Breast epithelium (tissue), 4 donors: ENCODE data around the gene GRIK3. TPM values are rescaled to one million over a fixed set of nuclear protein-coding genes. Genes with fewer than 3 reads are reported as not detected.

Source experiments
- DNase-seq, 2 donors: peaks; one replicate each; pipeline ENCODE4 v3.0.0-alpha.2; 2019; ENCODE audit warnings: low spot score in 2 of 2
- H3K27ac ChIP-seq, 2 donors: fragments of 200-600 bp; sonication (generic) in 1 of 2; one replicate each; pipeline ENCODE4 v1.5.1; 2016 to 2019; ENCODE audit warnings: mild to moderate bottlenecking in 1 of 2
- H3K27me3 ChIP-seq, 2 donors: fragments of 200-600 bp; sonication (generic) in 1 of 2; one replicate each; pipeline versions ENCODE4 v1.5.1 to v1.6.0; 2017 to 2019; ENCODE audit warnings: control low read depth in 1 of 2, mild to moderate bottlenecking in 1 of 2
- H3K36me3 ChIP-seq: fragments of 200-600 bp; one replicate; pipeline ENCODE4 v1.5.1; 2019
- H3K4me1 ChIP-seq, 2 donors: fragments of 200-600 bp; sonication (generic); one replicate each; pipeline ENCODE4 v1.5.1; 2016 to 2019; ENCODE audit warnings: control low read depth in 1 of 2
- H3K4me3 ChIP-seq, 3 donors: fragments of 200-600 bp; sonication (generic); 1 replicate in 2 of 3; 2 replicates in 1 of 3; pipeline ENCODE4 v1.5.1; 2016 to 2019; ENCODE audit warnings: mild to moderate bottlenecking in 3 of 3, moderate library complexity in 2 of 3
- H3K9me3 ChIP-seq, 2 donors: fragments of 200-600 bp; sonication (generic) in 1 of 2; one replicate each; pipeline ENCODE4 v1.5.1; 2016 to 2019; ENCODE audit warnings: control low read depth in 1 of 2
- POLR2A ChIP-seq: fragments of 450-650 bp; IDR thresholded peaks from one replicate; pipeline ENCODE4 v1.6.1; 2016; ENCODE audit warnings: antibody characterized with exemption, mild to moderate bottlenecking, moderate library complexity
- POLR2AphosphoS5 ChIP-seq, 3 donors: sonication (generic); formaldehyde crosslinking; IDR thresholded peaks; one replicate each; pipeline ENCODE4 v1.6.1; 2017; ENCODE audit warnings: antibody characterized with exemption in 3 of 3
- intact Hi-C: fragments of 100-400 bp; cut with DNase I; formaldehyde crosslinking; loops from one replicate; pipeline ENCODE4 v1.15.1; 2023; ENCODE audit warnings: low total_unique reads
- total RNA-seq, 3 donors: library from RNA; depleted of rRNA; stranded (reverse); fragments of >200 nt; gene quantifications; one replicate each; pipeline ENCODE4 v1.1.0, GENCODE V29; 2016
- TF ChIP-seq, protein P1 (sequence below), 3 donors: fragments of 450-650 bp; IDR thresholded peaks; one replicate each; pipeline ENCODE4 v1.5.1; 2016 to 2017; ENCODE audit warnings: antibody characterized with exemption in 3 of 3, mild to moderate bottlenecking in 3 of 3, moderate library complexity in 3 of 3

The GRIK3 gene
- total RNA-seq, 3 donors from 2014 or later = under 0.01 to 10.0 (median 4.6) TPM

DNA sequence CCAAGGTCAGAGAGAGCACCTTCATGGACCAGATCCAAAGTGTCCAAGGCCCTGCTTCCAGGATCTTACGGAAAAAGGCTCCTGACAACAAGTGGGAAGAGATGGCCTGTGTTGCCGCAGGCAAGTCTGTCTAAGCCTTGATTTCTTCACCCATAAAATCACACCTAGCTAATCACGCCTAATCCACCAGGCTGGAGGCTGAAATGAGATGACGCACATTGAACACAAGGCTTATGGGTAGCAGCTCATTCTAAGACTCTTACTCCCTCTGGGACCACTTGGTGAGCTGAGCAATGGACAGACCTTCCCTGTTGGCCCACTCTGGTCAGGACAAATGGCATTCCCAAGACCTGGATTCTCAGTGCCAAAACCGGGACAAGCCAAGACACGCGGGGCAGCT is 38.2 kb downstream of the GRIK3 start:
- Histone ChIP-seq H3K27me3 (no peaks in the 10 kb centered on the region), H3K4me3 (no peak overlapping the region), H3K36me3 (no peaks in the 10 kb centered on the region), H3K27ac (no peak overlapping the region), H3K9me3 (no peaks in the 10 kb centered on the region), H3K4me1 (no peaks in the 10 kb centered on the region)
- intact Hi-C loops = no loop called here
- DNase-seq = no peak
- TF ChIP-seq, protein P1, sequence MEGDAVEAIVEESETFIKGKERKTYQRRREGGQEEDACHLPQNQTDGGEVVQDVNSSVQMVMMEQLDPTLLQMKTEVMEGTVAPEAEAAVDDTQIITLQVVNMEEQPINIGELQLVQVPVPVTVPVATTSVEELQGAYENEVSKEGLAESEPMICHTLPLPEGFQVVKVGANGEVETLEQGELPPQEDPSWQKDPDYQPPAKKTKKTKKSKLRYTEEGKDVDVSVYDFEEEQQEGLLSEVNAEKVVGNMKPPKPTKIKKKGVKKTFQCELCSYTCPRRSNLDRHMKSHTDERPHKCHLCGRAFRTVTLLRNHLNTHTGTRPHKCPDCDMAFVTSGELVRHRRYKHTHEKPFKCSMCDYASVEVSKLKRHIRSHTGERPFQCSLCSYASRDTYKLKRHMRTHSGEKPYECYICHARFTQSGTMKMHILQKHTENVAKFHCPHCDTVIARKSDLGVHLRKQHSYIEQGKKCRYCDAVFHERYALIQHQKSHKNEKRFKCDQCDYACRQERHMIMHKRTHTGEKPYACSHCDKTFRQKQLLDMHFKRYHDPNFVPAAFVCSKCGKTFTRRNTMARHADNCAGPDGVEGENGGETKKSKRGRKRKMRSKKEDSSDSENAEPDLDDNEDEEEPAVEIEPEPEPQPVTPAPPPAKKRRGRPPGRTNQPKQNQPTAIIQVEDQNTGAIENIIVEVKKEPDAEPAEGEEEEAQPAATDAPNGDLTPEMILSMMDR (IDR thresholded peaks at IDR 0.05) = no peak
- TF ChIP-seq POLR2AphosphoS5 (IDR thresholded peaks at IDR 0.05) (no peak), POLR2A (no peak)

DNA sequence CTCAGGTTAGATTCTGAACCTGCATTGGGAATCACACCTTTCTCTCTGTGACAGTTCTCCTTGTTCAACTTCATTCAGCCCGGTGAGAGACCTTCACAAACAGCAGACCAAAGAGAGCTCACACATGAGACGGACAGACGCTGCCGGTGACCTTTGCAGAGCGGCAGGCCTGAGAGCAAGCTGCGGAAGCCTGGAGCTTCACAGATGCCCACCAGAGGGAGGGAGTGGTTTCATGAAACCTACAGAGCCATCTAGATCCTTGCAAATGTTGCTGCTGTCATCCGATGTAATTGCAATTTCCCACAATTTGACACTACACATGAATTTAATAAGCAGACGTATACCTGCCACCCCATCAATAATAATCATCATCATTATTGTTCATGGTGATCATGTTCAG is 39.4 kb downstream of the GRIK3 start:
- H3K9me3 ChIP-seq = no peaks in the 10 kb centered on the region
- no peak overlapping the region for H3K27ac ChIP-seq
- H3K27me3 ChIP-seq = no peaks in the 10 kb centered on the region
- TF ChIP-seq POLR2A (no peak), POLR2AphosphoS5 (IDR thresholded peaks at IDR 0.05) (no peak)
- TF ChIP-seq, protein P1 (IDR thresholded peaks at IDR 0.05) = no peak
- intact Hi-C loops = no loop called here
- no peaks in the 10 kb centered on the region for H3K4me1 ChIP-seq
- no peak for DNase-seq
- H3K36me3 ChIP-seq = no peaks in the 10 kb centered on the region
- H3K4me3 ChIP-seq = no peak overlapping the region

DNA sequence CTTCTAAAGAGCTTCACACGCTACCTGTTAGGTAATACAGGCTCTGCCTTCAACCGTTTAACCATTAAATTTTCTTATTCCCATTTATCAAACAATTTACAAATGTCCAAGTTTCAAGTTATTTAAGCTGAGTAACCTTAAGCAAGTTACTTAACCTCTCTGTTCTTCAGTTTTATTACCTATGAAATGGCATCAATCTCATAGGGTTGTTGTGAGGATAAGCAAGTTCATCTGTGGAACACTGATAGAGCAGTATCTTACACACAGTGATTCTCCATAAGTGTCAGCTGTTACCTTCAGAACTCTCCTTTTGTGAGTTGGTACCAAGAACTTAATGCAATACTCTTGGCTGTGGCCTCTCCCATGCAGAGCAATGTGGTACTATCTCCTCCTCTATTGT is 40.0 kb downstream of the GRIK3 start:
- no peak for DNase-seq
- Histone ChIP-seq H3K36me3 (no peaks in the 10 kb centered on the region), H3K27ac (no peak overlapping the region), H3K4me1 (no peaks in the 10 kb centered on the region), H3K9me3 (no peaks in the 10 kb centered on the region), H3K4me3 (no peak overlapping the region), H3K27me3 (no peaks in the 10 kb centered on the region)
- intact Hi-C loops = no loop called here
- TF ChIP-seq, protein P1 (IDR thresholded peaks at IDR 0.05) = no peak
- TF ChIP-seq POLR2A (no peak), POLR2AphosphoS5 (IDR thresholded peaks at IDR 0.05) (no peak)

DNA sequence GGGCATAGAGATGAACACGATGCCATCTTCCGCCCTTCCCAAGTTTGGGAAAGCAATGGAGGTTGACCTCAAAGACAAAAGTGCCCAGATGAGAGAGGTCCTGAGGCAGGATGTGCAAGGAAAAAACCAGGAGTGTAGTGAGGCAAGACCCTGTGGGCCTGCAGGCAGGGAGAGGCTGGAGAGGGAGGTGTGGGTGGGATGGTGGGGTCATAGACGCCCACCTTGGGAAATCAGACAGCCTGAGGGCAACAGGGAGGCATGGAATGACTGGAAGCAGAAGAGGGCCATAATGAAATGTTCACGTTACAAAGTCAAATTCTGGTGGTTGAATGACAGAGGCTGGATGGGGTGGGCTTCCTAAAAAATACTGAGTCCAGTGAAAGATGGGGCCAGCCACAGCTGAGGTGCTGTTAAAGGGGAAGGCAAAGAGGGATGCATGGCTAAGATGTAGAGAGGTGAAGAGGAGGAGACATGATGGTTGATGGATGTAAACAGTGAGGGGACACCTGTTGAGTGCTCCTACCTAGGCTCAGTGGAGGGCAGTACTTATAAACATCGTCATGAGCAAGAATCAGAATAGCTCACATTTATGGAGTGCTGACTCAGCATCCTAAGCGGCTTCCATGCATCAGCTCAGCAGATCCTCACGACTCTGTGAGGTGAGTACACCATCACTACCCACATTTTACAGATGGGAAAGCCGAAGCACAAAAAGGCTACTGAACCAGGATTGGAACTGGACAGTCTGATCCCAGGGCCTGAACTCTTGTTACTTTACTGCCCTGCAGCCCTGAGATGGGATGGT is 42.0 kb downstream of the GRIK3 start:
- intact Hi-C loops = no loop called here
- Histone ChIP-seq H3K36me3 (no peaks in the 10 kb centered on the region), H3K27me3 (no peaks in the 10 kb centered on the region), H3K4me3 (no peak overlapping the region), H3K4me1 (no peaks in the 10 kb centered on the region), H3K27ac (no peak overlapping the region), H3K9me3 (no peaks in the 10 kb centered on the region)
- DNase-seq = no peak
- TF ChIP-seq POLR2A (no peak), POLR2AphosphoS5 (IDR thresholded peaks at IDR 0.05) (no peak)
- TF ChIP-seq, protein P1 (IDR thresholded peaks at IDR 0.05) = no peak

DNA sequence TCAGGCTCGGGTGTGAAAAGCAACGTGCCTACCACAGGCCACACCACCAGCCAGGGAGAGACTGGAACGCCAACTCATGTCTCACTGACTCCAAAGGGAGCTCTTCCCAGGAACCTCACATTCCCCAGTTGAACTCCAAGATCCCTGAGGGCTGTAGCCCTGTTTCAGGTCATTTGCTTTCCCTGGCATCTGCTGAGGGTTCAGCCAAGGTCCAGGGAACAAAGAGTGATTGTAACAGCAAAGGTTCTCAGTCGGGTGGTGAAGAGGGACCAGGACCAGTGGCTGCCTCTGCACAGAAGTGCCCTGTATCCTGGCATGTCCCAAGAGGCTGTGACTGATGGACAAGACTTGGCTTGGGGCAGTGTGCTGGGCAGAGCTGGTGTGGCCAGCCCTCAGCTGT is 42.8 kb downstream of the GRIK3 start:
- intact Hi-C loops = no loop called here

More for the DNA sequence above, 42.8 kb downstream of the GRIK3 start:
- H3K4me3 ChIP-seq = no peak overlapping the region
- H3K9me3 ChIP-seq = no peaks in the 10 kb centered on the region
- H3K27me3 ChIP-seq = no peaks in the 10 kb centered on the region
- no peaks in the 10 kb centered on the region for H3K4me1 ChIP-seq
- H3K27ac ChIP-seq = no peak overlapping the region
- DNase-seq = peak in 1 of 2 donors; percentile 31
- no peaks in the 10 kb centered on the region for H3K36me3 ChIP-seq
- TF ChIP-seq, protein P1 (IDR thresholded peaks at IDR 0.05) = no peak
- TF ChIP-seq POLR2AphosphoS5 (IDR thresholded peaks at IDR 0.05) (no peak), POLR2A (no peak)
